NT2/D1 (cell line): ENCODE results near the gene METTL25B.
"Not testable (repeated sequence)": the region's sequence is repeated elsewhere in the genome, so short reads cannot be mapped to it uniquely, and the experiment has no call there.

Experiments used
- DNase-seq: peaks from one replicate; pipeline ENCODE4 v3.0.0-alpha.2; 2011; ENCODE audit warnings: low read depth, low spot score
- H3K27me3 ChIP-seq: 2 replicates; pipeline ENCODE4 v1.6.0; 2011; ENCODE audit warnings: mild to moderate bottlenecking; ENCODE audit not compliant: insufficient read length, insufficient read depth
- H3K36me3 ChIP-seq: 2 replicates; pipeline ENCODE4 v1.6.1; 2011; ENCODE audit warnings: mild to moderate bottlenecking, low read length, mixed read lengths; ENCODE audit not compliant: insufficient read depth, insufficient read length
- H3K4me1 ChIP-seq: 2 replicates; pipeline ENCODE4 v1.5.1; 2011; ENCODE audit not compliant: insufficient read depth, insufficient read length
- H3K4me3 ChIP-seq: 2 replicates; pipeline ENCODE4 v1.5.1; 2011; ENCODE audit warnings: low read depth; ENCODE audit not compliant: insufficient read length
- H3K9ac ChIP-seq: 2 replicates; pipeline ENCODE4 v1.6.0; 2011; ENCODE audit warnings: low read depth; ENCODE audit not compliant: insufficient read length
- H3K9me3 ChIP-seq: 2 replicates; pipeline ENCODE4 v1.5.1; 2011; ENCODE audit warnings: mild to moderate bottlenecking, low read length; ENCODE audit not compliant: insufficient read depth
- SUZ12 ChIP-seq: IDR thresholded peaks from 2 replicates; pipeline ENCODE4 v1.6.1; 2011; ENCODE audit not compliant: insufficient read length, insufficient read depth; ENCODE audit errors: extremely low read depth
- YY1 ChIP-seq: IDR thresholded peaks from 2 replicates; pipeline ENCODE4 v1.6.1; 2011; ENCODE audit not compliant: insufficient read length, insufficient read depth
- ZNF274 ChIP-seq: IDR thresholded peaks from 2 replicates; pipeline ENCODE4 v1.6.1; 2011; ENCODE audit warnings: mild to moderate bottlenecking, low read depth, low read length

The METTL25B gene

GRCh38 chr1:156750711-156751450, 22.6 kb downstream of the METTL25B start:
- peak overlapping the region; percentile 77 for H3K4me3 ChIP-seq
- H3K4me1 ChIP-seq: peaks cover 38% of the 10 kb centered on the region
- no peaks in the 10 kb centered on the region for H3K27me3 ChIP-seq
- TF ChIP-seq ZNF274 (no peak), SUZ12 (no peak), YY1 (no peak)
- H3K9me3 ChIP-seq: no peaks in the 10 kb centered on the region
- peaks cover 27% of the 10 kb centered on the region for H3K36me3 ChIP-seq
- DNase-seq: no peak
- H3K9ac ChIP-seq: peak overlapping the region; percentile 94

- H3K36me3 ChIP-seq: peaks cover 23% of the 10 kb centered on the region
- H3K27me3 ChIP-seq: no peaks in the 10 kb centered on the region
- H3K4me3 ChIP-seq: peak within 1 kb of the TSS; percentile 99
- TF ChIP-seq YY1: no peak
- no peak for TF ChIP-seq SUZ12
- no peak for TF ChIP-seq ZNF274
- no peak for DNase-seq
- peak within 1 kb of the TSS; percentile 94 for H3K9ac ChIP-seq
- peaks cover 33% of the 10 kb centered on the region for H3K4me1 ChIP-seq
- no peaks in the 10 kb centered on the region for H3K9me3 ChIP-seq
These were observed 23.1 kb downstream of the METTL25B start, which contains the start of gene HDGF for GRCh38 chr1:156751451-156751756. Gene HDGF, minus strand, starts transcription at chr1:156751675. Its CDS starts 246 bp downstream, at chr1:156751429.

- TF ChIP-seq YY1 (no peak), ZNF274 (no peak)
- Histone ChIP-seq H3K4me1 (peaks cover 33% of the 10 kb centered on the region), H3K36me3 (peaks cover 23% of the 10 kb centered on the region), H3K9me3 (no peaks in the 10 kb centered on the region), H3K27me3 (no peaks in the 10 kb centered on the region), H3K9ac (peak overlapping the region; percentile 94), H3K4me3 (peak overlapping the region; percentile 99)
- peak; percentile 98 for DNase-seq
These were observed 23.6 kb downstream of the METTL25B start for GRCh38 chr1:156751757-156752481.

- no peaks in the 10 kb centered on the region for H3K9me3 ChIP-seq
- peak overlapping the region; percentile 99 for H3K4me3 ChIP-seq
- H3K4me1 ChIP-seq: peaks cover 28% of the 10 kb centered on the region
- peak overlapping the region; percentile 94 for H3K9ac ChIP-seq
- H3K27me3 ChIP-seq: no peaks in the 10 kb centered on the region
- no peak for DNase-seq
- H3K36me3 ChIP-seq: peaks cover 23% of the 10 kb centered on the region
- TF ChIP-seq SUZ12 (no peak), ZNF274 (no peak), YY1 (no peak)
These were observed 24.7 kb downstream of the METTL25B start for GRCh38 chr1:156752843-156753482.

GRCh38 chr1:156754219-156754618, 25.9 kb downstream of the METTL25B start:
- Histone ChIP-seq H3K27me3 (no peaks in the 10 kb centered on the region), H3K9me3 (no peaks in the 10 kb centered on the region), H3K4me1 (peaks cover 15% of the 10 kb centered on the region), H3K4me3 (no peak overlapping the region), H3K36me3 (peaks cover 11% of the 10 kb centered on the region), H3K9ac (no peak overlapping the region)
- no peak for DNase-seq
- TF ChIP-seq SUZ12: no peak
- no peak for TF ChIP-seq YY1
- no peak for TF ChIP-seq ZNF274

GRCh38 chr1:156755527-156755950, 27.3 kb downstream of the METTL25B start:
- Histone ChIP-seq H3K27me3 (no peaks in the 10 kb centered on the region), H3K4me1 (peaks cover 6% of the 10 kb centered on the region), H3K9ac (no peak overlapping the region), H3K36me3 (no peaks in the 10 kb centered on the region), H3K4me3 (no peak overlapping the region), H3K9me3 (no peaks in the 10 kb centered on the region)
- TF ChIP-seq YY1: no peak
- TF ChIP-seq SUZ12: no peak
- TF ChIP-seq ZNF274: no peak
- no peak for DNase-seq

- Histone ChIP-seq H3K4me1 (peaks cover 6% of the 10 kb centered on the region), H3K27me3 (no peaks in the 10 kb centered on the region), H3K9me3 (no peaks in the 10 kb centered on the region), H3K4me3 (no peak overlapping the region), H3K36me3 (no peaks in the 10 kb centered on the region), H3K9ac (no peak overlapping the region)
- no peak for DNase-seq
- no peak for TF ChIP-seq SUZ12
- no peak for TF ChIP-seq YY1
- no peak for TF ChIP-seq ZNF274
These were observed 28.1 kb downstream of the METTL25B start for GRCh38 chr1:156756355-156756754.

GRCh38 chr1:156757572-156758253, 29.4 kb downstream of the METTL25B start:
- DNase-seq, H3K36me3 ChIP-seq, H3K4me1 ChIP-seq, H3K9me3 ChIP-seq, H3K27me3 ChIP-seq, H3K4me3 ChIP-seq, H3K9ac ChIP-seq: not testable (repeated sequence)
